ENCODE measurements around the gene LBHD2. TPM values are rescaled to one million over a fixed set of nuclear protein-coding genes. Genes with fewer than 3 reads are reported as not detected.

The LBHD2 gene
- total RNA-seq, 4 donors from 2014 or later, result not detected

- WGBS, 2 donors, result 72 to 74% methylated on average over 29 of the region's 29 CpGs
- Histone ChIP-seq H3K4me3 (replicated peaks in 1 of 3) (no peak overlapping the region), H3K36me3 (no peaks in the 10 kb centered on the region), H3K27ac (peak overlapping the region in 1 of 3 donors; percentile 39), H3K27me3 (no peaks in the 10 kb centered on the region), H3K9me3 (no peaks in the 10 kb centered on the region), H3K4me1 (peaks cover 5 to 35% of the 10 kb centered on the region in 2 donors)
- TF ChIP-seq POLR2A (IDR thresholded peaks at IDR 0.05), result no peak
- TF ChIP-seq, protein P1, sequence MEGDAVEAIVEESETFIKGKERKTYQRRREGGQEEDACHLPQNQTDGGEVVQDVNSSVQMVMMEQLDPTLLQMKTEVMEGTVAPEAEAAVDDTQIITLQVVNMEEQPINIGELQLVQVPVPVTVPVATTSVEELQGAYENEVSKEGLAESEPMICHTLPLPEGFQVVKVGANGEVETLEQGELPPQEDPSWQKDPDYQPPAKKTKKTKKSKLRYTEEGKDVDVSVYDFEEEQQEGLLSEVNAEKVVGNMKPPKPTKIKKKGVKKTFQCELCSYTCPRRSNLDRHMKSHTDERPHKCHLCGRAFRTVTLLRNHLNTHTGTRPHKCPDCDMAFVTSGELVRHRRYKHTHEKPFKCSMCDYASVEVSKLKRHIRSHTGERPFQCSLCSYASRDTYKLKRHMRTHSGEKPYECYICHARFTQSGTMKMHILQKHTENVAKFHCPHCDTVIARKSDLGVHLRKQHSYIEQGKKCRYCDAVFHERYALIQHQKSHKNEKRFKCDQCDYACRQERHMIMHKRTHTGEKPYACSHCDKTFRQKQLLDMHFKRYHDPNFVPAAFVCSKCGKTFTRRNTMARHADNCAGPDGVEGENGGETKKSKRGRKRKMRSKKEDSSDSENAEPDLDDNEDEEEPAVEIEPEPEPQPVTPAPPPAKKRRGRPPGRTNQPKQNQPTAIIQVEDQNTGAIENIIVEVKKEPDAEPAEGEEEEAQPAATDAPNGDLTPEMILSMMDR (IDR thresholded peaks at IDR 0.05), result no peak
- DNase-seq, result no peak
- intact Hi-C loops (cut with DNase I), result loop anchor here (5.0 kb wide), 1 partner anchor 32 kb away; no protein-coding TSS in a partner anchor
These were observed 55.4 kb downstream of the LBHD2 start for GRCh38 chr14:103139132-103140025.

Other genes with a start within 250 kb of the LBHD2 start
- gene AMN, start 161.5 kb upstream of the LBHD2 start, total RNA-seq, result 10 to 100 TPM in 1 of 4 donors, 1 to 10 TPM in 3; 1.3 to 18.8 (median 3.3) TPM
- 100 to 1,000 TPM in 2 of 4 donors, 10 to 100 TPM in 2; 90.7 to 153 (median 101) TPM for gene CDC42BPB, start 26.7 kb upstream of the LBHD2 start, total RNA-seq
- under 1 TPM in 2 of 4 donors, not detected in 2; 0.44 to 0.78 TPM for gene EXOC3L4, start 10.5 kb downstream of the LBHD2 start, total RNA-seq
- 10 to 100 TPM; 28.6 to 37.2 (median 31.2) TPM for gene TNFAIP2, start 39.3 kb downstream of the LBHD2 start, total RNA-seq

Measured in thyroid gland (tissue), 4 donors.